Breast epithelium (tissue), 4 donors: ENCODE results near the gene CADPS. TPM values are rescaled to one million over a fixed set of nuclear protein-coding genes. Genes with fewer than 3 reads are reported as not detected.

Source experiments
- DNase-seq, 2 donors: peaks; one replicate each; pipeline ENCODE4 v3.0.0-alpha.2; 2019; ENCODE audit warnings: low spot score in 2 of 2
- H3K27ac ChIP-seq, 2 donors: fragments of 200-600 bp; sonication (generic) in 1 of 2; one replicate each; pipeline ENCODE4 v1.5.1; 2016 to 2019; ENCODE audit warnings: mild to moderate bottlenecking in 1 of 2
- H3K27me3 ChIP-seq, 2 donors: fragments of 200-600 bp; sonication (generic) in 1 of 2; one replicate each; pipeline versions ENCODE4 v1.5.1 to v1.6.0; 2017 to 2019; ENCODE audit warnings: control low read depth in 1 of 2, mild to moderate bottlenecking in 1 of 2
- H3K36me3 ChIP-seq: fragments of 200-600 bp; one replicate; pipeline ENCODE4 v1.5.1; 2019
- H3K4me1 ChIP-seq, 2 donors: fragments of 200-600 bp; sonication (generic); one replicate each; pipeline ENCODE4 v1.5.1; 2016 to 2019; ENCODE audit warnings: control low read depth in 1 of 2
- H3K4me3 ChIP-seq, 3 donors: fragments of 200-600 bp; sonication (generic); 1 replicate in 2 of 3; 2 replicates in 1 of 3; pipeline ENCODE4 v1.5.1; 2016 to 2019; ENCODE audit warnings: mild to moderate bottlenecking in 3 of 3, moderate library complexity in 2 of 3
- H3K9me3 ChIP-seq, 2 donors: fragments of 200-600 bp; sonication (generic) in 1 of 2; one replicate each; pipeline ENCODE4 v1.5.1; 2016 to 2019; ENCODE audit warnings: control low read depth in 1 of 2
- POLR2A ChIP-seq: fragments of 450-650 bp; IDR thresholded peaks from one replicate; pipeline ENCODE4 v1.6.1; 2016; ENCODE audit warnings: antibody characterized with exemption, mild to moderate bottlenecking, moderate library complexity
- POLR2AphosphoS5 ChIP-seq, 3 donors: sonication (generic); formaldehyde crosslinking; IDR thresholded peaks; one replicate each; pipeline ENCODE4 v1.6.1; 2017; ENCODE audit warnings: antibody characterized with exemption in 3 of 3
- intact Hi-C: fragments of 100-400 bp; cut with DNase I; formaldehyde crosslinking; loops from one replicate; pipeline ENCODE4 v1.15.1; 2023; ENCODE audit warnings: low total_unique reads
- total RNA-seq, 3 donors: library from RNA; depleted of rRNA; stranded (reverse); fragments of >200 nt; gene quantifications; one replicate each; pipeline ENCODE4 v1.1.0, GENCODE V29; 2016
- TF ChIP-seq, protein P1 (sequence below), 3 donors: fragments of 450-650 bp; IDR thresholded peaks; one replicate each; pipeline ENCODE4 v1.5.1; 2016 to 2017; ENCODE audit warnings: antibody characterized with exemption in 3 of 3, mild to moderate bottlenecking in 3 of 3, moderate library complexity in 3 of 3

Gene CADPS
- total RNA-seq, 3 donors from 2014 or later, result under 0.01 to 45.8 (median 0.15) TPM

DNA sequence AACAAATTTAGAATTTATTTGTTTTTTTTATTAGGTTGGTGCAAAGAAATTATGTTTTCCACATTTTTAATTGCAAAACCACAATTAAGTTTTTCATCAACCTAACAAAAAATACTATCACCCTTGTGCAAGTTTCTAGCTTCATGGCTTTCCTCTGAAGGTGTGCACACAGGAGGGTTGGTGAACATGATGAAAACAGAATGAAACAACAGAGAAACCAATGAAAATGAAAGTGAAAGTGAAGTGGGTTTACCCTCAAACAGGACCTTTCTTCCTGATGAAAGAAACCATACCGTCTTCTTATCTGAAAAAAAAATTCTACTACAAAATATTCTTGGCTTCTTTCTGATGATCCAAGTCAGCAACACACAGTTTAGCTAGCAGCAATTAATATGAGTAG lies 429.9 kb downstream of the CADPS start:
- no peak for DNase-seq
- Histone ChIP-seq H3K4me3 (no peak overlapping the region), H3K27me3 (no peaks in the 10 kb centered on the region), H3K36me3 (no peaks in the 10 kb centered on the region), H3K9me3 (no peaks in the 10 kb centered on the region), H3K4me1 (no peaks in the 10 kb centered on the region), H3K27ac (no peak overlapping the region)
- intact Hi-C loops, result no loop called here
- TF ChIP-seq POLR2A, result no peak
- TF ChIP-seq POLR2AphosphoS5 (IDR thresholded peaks at IDR 0.05), result no peak
- TF ChIP-seq, protein P1, sequence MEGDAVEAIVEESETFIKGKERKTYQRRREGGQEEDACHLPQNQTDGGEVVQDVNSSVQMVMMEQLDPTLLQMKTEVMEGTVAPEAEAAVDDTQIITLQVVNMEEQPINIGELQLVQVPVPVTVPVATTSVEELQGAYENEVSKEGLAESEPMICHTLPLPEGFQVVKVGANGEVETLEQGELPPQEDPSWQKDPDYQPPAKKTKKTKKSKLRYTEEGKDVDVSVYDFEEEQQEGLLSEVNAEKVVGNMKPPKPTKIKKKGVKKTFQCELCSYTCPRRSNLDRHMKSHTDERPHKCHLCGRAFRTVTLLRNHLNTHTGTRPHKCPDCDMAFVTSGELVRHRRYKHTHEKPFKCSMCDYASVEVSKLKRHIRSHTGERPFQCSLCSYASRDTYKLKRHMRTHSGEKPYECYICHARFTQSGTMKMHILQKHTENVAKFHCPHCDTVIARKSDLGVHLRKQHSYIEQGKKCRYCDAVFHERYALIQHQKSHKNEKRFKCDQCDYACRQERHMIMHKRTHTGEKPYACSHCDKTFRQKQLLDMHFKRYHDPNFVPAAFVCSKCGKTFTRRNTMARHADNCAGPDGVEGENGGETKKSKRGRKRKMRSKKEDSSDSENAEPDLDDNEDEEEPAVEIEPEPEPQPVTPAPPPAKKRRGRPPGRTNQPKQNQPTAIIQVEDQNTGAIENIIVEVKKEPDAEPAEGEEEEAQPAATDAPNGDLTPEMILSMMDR (IDR thresholded peaks at IDR 0.05), result no peak

DNA sequence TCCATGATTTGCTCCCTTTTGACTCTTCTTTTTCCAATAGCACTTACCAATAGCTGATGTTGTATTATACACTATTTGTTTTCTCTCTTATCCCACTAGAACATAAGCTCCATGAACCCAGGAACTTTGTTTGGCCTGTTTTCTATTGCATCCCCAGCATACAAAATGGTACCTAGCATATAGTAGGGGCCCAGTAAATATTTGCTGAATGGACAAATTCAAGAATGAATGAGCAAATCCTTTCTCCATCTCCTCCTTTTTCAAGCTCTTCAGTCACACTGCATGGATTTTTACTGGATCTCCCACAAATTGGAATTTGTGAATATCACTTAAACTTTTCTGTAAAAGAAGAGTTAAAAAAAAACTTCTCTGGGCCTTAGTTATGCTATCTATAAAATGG lies 435.2 kb downstream of the CADPS start:
- TF ChIP-seq POLR2AphosphoS5 (IDR thresholded peaks at IDR 0.05) (no peak), POLR2A (no peak)
- TF ChIP-seq, protein P1 (IDR thresholded peaks at IDR 0.05), result no peak
- Histone ChIP-seq H3K9me3 (no peaks in the 10 kb centered on the region), H3K27ac (no peak overlapping the region), H3K36me3 (no peaks in the 10 kb centered on the region), H3K4me3 (no peak overlapping the region), H3K4me1 (no peaks in the 10 kb centered on the region), H3K27me3 (no peaks in the 10 kb centered on the region)
- intact Hi-C loops, result loop anchor here (2.0 kb wide), 1 partner anchor 69 kb away; no protein-coding TSS in a partner anchor
- DNase-seq, result no peak

DNA sequence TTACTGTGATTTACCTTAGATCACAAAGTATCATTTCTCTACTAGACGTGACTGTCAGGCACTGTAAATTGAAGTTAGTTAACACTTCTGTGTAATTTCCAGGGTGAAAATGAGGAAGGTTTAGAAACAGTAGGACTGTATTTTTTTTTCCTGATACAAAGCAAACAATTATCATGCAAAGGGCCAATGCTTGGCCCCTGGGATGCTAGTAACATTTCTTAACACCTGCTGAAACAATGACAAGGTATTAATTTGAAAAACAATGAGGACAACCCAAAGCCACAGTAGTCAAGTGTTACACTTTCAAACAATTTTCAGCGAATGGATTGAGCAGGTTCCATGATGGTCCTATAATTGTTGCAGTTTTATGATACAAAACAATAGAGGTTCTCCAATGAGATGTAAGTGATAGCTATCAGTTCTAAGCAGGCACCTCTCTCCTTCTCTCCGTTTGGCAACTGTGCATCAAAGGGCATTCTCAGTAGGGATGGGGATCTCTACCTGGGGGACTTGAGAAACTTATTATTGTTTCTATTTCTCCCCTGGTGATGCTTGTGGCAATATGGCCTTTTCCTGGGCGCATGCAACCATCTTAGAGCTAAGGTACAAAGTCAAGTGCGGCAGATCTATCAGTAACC lies 435.9 kb downstream of the CADPS start:
- DNase-seq, result no peak
- Histone ChIP-seq H3K9me3 (no peaks in the 10 kb centered on the region), H3K36me3 (no peaks in the 10 kb centered on the region), H3K27ac (no peak overlapping the region), H3K4me1 (no peaks in the 10 kb centered on the region), H3K27me3 (no peaks in the 10 kb centered on the region), H3K4me3 (no peak overlapping the region)
- TF ChIP-seq POLR2A, result no peak
- TF ChIP-seq POLR2AphosphoS5 (IDR thresholded peaks at IDR 0.05), result no peak
- TF ChIP-seq, protein P1 (IDR thresholded peaks at IDR 0.05), result no peak
- intact Hi-C loops, result loop anchor here (2.0 kb wide), 1 partner anchor 70 kb away; no protein-coding TSS in a partner anchor

DNA sequence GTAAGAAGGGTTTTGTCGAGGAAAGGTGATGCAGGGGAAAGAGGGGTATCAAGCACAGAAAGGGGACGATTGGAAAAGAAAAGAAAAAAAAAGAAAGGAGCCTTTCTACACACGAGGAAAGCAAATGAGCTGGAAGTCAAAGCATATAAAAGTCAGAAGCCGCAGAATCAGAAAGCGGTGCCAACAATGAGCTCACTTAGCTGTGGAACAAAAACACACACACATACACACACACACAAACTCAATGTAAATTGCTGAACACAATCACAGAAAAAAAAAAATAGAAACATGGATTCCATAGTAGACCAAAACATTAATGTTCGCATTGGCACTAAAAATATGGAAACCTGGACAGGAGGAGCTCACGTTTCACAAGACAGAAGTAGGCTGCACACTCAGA lies 438.4 kb downstream of the CADPS start:
- no peak for DNase-seq
- Histone ChIP-seq H3K27ac (no peak overlapping the region), H3K4me3 (no peak overlapping the region), H3K27me3 (no peaks in the 10 kb centered on the region), H3K36me3 (no peaks in the 10 kb centered on the region), H3K9me3 (no peaks in the 10 kb centered on the region), H3K4me1 (no peaks in the 10 kb centered on the region)
- no peak for TF ChIP-seq POLR2AphosphoS5 (IDR thresholded peaks at IDR 0.05)
- TF ChIP-seq POLR2A, result no peak
- TF ChIP-seq, protein P1 (IDR thresholded peaks at IDR 0.05), result no peak
- intact Hi-C loops, result no loop called here

DNA sequence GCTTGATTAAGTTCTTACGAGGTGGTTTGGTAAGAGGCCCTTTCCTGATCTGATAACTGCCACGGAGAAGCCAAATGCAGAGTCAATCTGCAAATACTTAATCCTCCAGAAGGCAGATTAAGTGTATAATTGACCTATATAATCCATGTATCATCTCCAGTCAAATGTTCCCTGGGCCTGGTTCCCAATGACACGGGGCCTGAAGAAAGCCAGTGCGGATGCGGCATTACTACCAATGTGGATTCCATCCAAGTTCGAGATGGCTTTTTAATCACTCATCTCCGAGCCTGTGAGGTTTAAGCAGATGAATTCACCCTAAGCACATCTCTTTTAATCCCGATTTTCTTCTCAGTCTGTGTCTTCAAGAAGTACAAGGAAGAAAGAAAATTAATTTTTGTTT lies 441.8 kb downstream of the CADPS start:
- Histone ChIP-seq H3K27me3 (no peaks in the 10 kb centered on the region), H3K36me3 (no peaks in the 10 kb centered on the region), H3K27ac (no peak overlapping the region), H3K9me3 (no peaks in the 10 kb centered on the region), H3K4me1 (no peaks in the 10 kb centered on the region), H3K4me3 (no peak overlapping the region)
- TF ChIP-seq POLR2AphosphoS5 (IDR thresholded peaks at IDR 0.05) (no peak), POLR2A (no peak)
- TF ChIP-seq, protein P1 (IDR thresholded peaks at IDR 0.05), result no peak
- no peak for DNase-seq
- intact Hi-C loops, result no loop called here
